GM21529 (cell line): ENCODE data around the gene FER.
"Not testable (repeated sequence)": the region's sequence is repeated elsewhere in the genome, so short reads cannot be mapped to it uniquely, and the experiment has no call there.

ENCODE experiments used
- ATAC-seq: cut with Tn5 transposase; IDR thresholded peaks from one replicate; pipeline ENCODE4 v1.9.1; 2021; ENCODE audit not compliant: unreplicated experiment

Gene FER

DNA sequence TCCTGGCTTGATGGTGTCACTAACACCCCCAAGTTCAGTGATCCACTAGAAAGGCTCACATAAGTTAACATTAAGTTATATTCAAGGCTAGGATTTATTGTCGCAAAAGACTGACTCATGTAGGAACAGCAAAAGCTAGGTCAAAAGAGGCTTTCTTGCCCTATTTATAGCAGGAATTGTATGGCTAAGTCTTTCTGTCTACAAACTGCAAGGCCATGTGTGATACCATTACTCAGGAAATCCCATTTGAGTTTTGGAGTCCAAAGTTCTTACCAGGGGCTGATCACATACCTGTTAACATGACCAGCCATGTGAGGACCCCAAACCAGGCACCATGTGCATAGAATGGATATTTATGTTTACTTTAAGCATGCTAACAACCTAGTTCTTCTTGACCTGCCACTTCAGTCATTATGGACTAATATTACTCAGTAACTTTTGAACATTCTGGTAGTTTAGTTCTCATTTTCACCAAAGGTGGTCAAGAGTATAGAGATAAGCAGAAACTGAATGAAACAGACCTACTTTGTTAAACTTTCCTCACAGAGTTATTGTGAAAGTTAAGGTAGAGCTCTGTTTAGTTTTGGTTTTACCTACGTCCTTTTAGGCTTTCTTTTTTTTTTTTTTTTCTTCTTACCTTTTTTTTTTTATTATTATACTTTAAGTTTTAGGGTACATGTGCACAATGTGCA, 281.1 kb downstream of the FER start:
- ATAC-seq: peak; percentile 81

DNA sequence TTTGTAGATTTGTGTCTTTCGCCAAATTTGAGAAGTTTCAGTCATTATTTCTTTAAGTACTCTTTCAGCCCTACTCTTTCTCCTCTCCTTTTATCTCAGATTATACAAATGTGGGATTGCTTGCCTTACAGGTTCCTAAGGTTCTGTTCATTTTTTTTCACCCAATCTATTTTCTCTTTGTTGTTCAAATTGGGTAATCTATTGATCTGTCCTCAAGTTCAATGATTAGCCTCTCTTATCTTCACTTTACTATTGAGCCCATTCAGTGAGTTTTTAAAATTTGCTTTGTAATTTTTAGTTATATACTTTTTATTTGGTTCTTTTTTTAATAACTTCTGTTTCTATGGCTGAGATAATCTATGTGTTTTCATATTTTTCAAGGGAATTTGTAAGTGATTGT, 282.1 kb downstream of the FER start:
- no peak for ATAC-seq

- ATAC-seq: no peak
Observed at GRCh38 chr5:109030360-109031143, 282.9 kb downstream of the FER start.

DNA sequence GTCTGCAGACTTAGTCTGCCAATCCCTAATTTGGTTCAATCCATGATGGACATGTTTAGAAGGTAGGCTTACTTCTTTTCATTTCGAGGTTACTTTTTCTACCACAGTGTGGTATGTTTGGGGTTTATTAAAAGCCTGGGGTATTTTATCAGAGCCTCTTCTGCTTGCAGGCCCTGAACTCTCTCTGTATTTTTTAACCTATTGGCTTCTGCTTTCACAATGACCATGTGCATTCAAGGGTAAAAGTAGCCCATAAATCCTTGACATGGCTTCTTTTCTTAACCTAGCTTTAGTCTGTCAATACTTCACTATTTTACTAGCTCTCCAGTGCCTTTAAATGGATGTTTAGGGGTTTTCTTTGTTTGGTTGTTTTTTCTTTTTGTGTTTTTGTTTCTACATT, 286.6 kb downstream of the FER start:
- ATAC-seq: peak; percentile 65

GRCh38 chr5:109035436-109035835, 287.7 kb downstream of the FER start:
- ATAC-seq: no peak

DNA sequence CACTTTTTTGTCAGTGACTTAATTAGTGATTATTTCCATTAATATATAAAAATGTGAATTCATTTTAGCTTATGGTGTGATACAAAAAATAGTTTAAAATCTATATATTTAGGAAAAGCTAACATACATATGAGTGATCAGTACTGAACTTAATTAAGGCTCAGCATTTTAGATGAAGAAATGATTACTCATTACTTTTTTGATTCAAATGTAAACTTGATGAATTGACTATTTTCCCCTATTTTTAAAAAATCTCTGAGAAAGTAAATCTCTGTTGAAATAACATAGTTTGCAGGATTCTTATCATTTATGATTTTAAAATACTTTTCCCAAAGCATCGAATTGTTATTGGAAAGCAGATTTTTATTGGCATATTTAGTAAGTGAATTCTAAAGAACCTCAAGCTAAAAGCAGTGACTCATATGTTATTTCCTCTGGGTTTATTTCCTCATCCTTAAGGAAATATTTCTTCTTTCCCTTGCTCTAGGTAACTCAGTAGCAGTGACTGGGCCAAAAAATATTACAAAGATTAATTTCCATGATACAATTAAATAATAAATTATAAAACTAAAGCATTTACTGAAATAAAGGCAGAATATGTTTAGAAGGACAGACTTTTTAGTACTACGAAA, 290.6 kb downstream of the FER start:
- ATAC-seq: no peak

GRCh38 chr5:109041317-109041716, 293.6 kb downstream of the FER start:
- no peak for ATAC-seq

DNA sequence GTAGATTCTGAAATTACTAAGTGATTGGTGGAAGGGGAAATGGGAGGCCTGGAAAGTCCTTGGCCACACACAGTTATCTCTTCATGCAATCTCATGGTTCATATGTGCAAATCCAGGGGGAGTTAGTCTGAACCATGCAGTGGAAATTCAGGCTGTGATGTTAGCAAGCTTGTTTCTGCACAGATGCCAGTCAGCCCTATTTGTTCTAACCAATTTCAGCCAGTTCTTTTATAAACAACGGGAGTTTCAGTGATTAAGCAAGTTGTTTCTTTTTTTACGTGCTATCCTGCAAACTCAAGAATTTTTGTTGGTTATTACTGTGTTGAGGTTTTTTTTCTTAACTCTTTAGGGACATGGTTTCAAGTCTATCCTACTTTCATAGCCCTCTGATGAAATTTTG, 298.0 kb downstream of the FER start:
- no peak for ATAC-seq

DNA sequence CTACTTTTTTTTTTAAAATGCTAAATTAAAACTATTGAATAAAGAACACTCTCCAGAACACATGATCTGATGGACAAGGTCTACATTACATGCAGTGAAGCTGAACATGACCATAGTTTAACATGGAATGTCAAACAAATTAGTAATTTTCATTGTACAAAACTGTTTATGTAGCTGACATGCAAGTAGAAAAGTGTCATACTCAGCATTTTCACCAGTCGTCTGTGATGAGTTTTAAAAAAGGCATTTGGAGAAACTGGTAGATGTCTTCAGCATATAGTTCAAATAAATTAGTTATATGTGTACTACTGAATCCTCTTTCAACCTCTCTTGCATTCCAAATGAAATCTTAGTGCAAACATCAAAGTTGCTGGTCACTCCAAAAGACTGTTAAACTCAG, 301.9 kb downstream of the FER start:
- ATAC-seq: no peak

- not testable (repeated sequence) for ATAC-seq
Observed at GRCh38 chr5:109050321-109050720, 302.6 kb downstream of the FER start.

DNA sequence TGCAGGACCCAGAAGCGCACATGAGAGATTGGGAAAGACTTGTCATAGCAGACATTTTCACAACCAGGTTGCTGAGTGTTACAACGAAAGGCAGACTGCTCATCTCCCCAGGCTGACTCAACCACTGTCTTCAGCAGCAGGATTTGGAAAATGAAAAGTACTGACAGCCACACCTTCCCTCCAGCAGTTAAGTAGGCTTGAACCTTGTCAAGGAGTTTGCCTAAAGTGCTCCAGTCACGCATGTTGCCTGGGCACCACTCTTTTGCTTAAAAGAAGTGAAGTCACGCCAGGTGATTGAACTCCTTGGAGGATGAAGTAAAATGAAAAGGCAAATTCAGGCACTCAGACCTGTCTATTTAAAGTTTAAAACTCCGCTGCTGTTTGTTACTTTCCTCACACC, 304.5 kb downstream of the FER start:
- ATAC-seq: not testable (repeated sequence)

GRCh38 chr5:109053995-109054417, 306.3 kb downstream of the FER start:
- peak; percentile 76 for ATAC-seq

DNA sequence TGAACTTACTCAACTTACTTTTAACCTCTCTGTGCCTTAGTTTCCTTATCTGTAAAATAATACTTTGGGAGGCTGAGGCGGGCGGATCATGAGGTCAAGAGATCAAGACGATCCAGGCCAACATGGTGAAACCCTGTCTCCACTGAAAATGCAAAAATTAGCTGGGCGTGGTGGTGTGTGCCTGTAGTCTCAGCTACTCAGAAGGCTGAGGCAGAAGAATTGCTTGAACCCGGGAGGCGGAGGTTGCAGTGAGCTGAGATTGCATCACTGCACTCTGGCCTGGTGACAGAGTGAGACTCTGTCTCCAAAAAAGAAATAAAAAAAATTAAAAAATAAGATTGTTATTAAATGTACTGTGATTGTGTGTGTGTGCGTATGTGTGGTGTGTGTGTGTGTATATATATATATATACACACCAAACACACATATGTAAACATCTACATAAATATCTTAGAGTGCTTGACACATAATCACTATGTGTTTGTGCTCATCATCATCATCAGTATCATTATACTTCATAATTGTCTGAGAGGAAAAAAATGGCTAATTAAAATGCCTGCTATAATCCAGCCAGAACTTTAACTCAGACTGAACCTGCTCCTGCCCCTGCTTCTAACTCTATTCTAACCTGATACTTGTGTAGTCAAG, 312.8 kb downstream of the FER start:
- no peak for ATAC-seq

DNA sequence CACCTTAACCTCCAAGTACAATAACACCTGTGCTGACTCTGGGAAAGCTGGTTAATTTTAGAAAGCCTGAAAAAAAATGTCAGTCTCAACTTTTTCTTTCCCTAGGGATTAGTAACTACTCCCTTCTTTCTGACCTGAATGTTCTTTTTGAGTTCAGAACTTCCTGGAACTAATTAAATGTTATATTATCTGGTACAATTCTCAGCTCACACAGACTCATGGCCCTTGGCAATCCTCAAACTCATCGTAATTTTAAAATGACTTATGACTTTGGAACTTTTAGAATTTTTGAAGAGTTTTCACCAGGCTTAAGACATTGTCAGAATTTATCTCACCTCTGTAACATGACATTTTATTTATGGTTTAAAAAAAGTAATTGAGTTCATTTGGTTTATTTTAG, 315.0 kb downstream of the FER start:
- no peak for ATAC-seq

GRCh38 chr5:109063223-109063622, 315.5 kb downstream of the FER start:
- ATAC-seq: no peak

DNA sequence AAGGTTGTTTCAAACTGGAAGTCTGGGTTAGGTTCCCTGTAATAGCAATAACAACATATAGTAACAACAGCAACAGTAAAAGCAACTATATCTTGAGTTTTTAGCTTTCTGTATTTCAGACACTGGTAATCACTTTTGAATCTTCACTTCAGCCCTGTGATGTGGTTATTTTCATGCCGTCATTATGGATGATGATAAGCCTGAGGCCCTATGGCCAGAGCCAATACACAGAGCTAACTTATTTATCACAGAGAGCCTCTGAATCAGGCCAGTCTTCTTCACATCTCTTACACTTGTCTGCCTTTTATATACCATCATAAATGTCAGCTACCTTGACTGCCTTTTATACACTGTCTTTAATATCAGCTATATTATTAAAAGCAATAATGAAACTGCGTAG, 329.0 kb downstream of the FER start:
- ATAC-seq: no peak

- no peak for ATAC-seq
Observed at GRCh38 chr5:109078448-109078847, 330.8 kb downstream of the FER start.

DNA sequence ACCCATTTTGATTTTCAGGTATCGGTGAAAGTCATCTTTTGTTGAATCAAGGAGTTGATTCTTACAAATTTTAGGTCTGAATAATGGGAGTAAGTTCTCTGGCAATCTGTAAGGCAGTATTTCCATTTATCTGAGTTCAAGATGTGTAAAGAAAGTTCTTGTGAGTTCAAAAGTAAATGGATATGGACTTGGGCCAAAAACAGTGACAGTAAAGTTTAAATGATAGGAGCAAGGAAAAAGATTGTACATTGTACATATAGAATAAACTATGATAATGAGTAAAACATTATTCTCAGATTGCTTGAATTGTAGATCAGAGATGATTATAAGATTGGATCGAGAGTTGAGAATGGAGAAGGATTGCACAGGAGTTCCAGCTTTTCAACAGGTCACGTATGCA, 332.8 kb downstream of the FER start:
- ATAC-seq: no peak

- ATAC-seq: no peak
Observed at GRCh38 chr5:109080896-109081295, 333.2 kb downstream of the FER start.

DNA sequence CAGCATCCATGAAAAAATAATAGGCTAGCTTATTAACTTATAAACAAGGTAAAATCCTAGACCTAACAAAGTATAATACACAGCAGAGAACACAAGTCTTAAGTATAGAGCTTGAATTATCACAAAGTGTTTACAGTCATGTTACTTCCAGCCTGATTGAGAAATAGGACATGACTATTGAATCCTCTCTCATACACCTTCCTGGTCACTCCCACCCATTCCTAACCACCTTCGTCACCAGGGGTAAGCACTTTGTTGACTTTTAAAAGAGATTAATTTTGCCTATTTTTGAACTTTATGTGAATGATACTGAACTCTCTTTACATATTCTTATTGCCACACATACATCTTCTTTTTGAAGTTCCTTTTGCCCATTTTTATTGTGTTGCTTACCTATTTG, 336.2 kb downstream of the FER start:
- ATAC-seq: no peak

GRCh38 chr5:109089191-109089590, 341.5 kb downstream of the FER start:
- ATAC-seq: no peak

DNA sequence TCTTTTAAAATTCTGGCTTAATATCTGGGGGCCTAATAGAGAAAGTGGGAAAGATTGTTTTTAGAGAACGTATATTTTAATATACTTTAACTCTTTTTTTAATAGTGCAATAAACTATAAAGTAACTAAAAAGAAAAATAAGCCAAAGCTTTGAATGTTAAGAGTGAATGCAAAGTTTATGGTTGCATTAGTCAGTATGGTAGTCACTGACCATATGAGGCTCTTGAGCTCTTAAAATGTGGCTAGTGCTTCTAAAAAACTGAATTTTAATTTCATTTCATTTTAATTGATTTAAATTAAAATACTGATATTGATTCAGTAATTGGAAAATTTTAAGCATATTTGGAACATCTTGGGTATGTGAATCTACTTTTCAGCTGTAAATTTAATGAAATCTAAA, 351.4 kb downstream of the FER start:
- no peak for ATAC-seq
